Endothelial cell of umbilical vein (primary cell): ENCODE data around the gene NUDT21. TPM values are rescaled to one million over a fixed set of nuclear protein-coding genes. Genes with fewer than 3 reads are reported as not detected.

ENCODE experiments used
- BruUV-seq: library from RNA; stranded (reverse); fragments of 400-500 nt; replicated peaks from 2 replicates; lab custom pipeline; 2021; lab: Mats Ljungman, UMichigan
- CTCF ChIA-PET: fragments of 300-600, 350-600 bp; sonication (Branson Sonifier 250); formaldehyde crosslinking; loops from one replicate; lab custom pipeline; 2021; ENCODE audit warnings: antibody characterized with exemption, inconsistent platforms; lab: Charles Lee
- POLR2A ChIA-PET: fragments of 300-600, 350-600 bp; sonication (Branson Sonifier 250); formaldehyde crosslinking; loops from one replicate; lab custom pipeline; 2021; ENCODE audit warnings: antibody characterized with exemption, inconsistent platforms; lab: Charles Lee
- DNase-seq: peaks from one replicate; pipeline ENCODE4 v3.0.0-alpha.2; 2011; ENCODE audit warnings: low read depth, low spot score
- FAIRE-seq: peaks from 2 replicates; lab custom pipeline; 2011; peaks lifted over from hg19 to GRCh38; lab: Jason Lieb, UNC
- H2AFZ ChIP-seq: 2 replicates; pipeline ENCODE4 v1.6.0; 2012; ENCODE audit warnings: low read depth, low read length, control low read depth, inconsistent platforms
- H3K27ac ChIP-seq: 2 replicates; pipeline ENCODE4 v1.5.1; 2011; ENCODE audit warnings: low read depth, mild to moderate bottlenecking, control low read depth, low read length, moderate library complexity; ENCODE audit not compliant: insufficient read depth
- H3K27me3 ChIP-seq, 2 experiments: 2 replicates each; pipeline versions ENCODE4 v1.6.0 to v1.6.1; 2011; ENCODE audit warnings: low read length in 2 of 2, mixed read lengths in 1 of 2; ENCODE audit not compliant: control insufficient read depth in 2 of 2, insufficient read depth in 2 of 2
- H3K36me3 ChIP-seq, 2 experiments: 2 replicates in 1 of 2; 3 replicates in 1 of 2; pipeline ENCODE4 v1.5.1; 2011; ENCODE audit warnings: low read length in 2 of 2, mild to moderate bottlenecking in 1 of 2, moderate library complexity in 1 of 2; ENCODE audit not compliant: control insufficient read depth in 2 of 2, insufficient read depth in 2 of 2; ENCODE audit errors: extremely low read depth in 1 of 2
- H3K4me1 ChIP-seq: 3 replicates; pipeline ENCODE4 v1.5.1; 2011; ENCODE audit warnings: mild to moderate bottlenecking, low read length; ENCODE audit not compliant: control insufficient read depth, insufficient read depth; ENCODE audit errors: extremely low read depth
- H3K4me2 ChIP-seq: 2 replicates; pipeline ENCODE4 v1.6.1; 2011; ENCODE audit warnings: low read length, control low read depth, mixed read lengths; ENCODE audit not compliant: insufficient read depth
- H3K4me3 ChIP-seq, 3 experiments: fragments of 200-600 bp in 1 of 3; sonication (generic), shearing (Covaris generic) in 1 of 3; replicated peaks in 1 of 3; 2 replicates each; pipeline ENCODE4 v1.5.1; 2011 to 2016; ENCODE audit warnings: control low read depth in 3 of 3, low read length in 3 of 3, mild to moderate bottlenecking in 2 of 3, inconsistent platforms in 1 of 3, low read depth in 1 of 3, moderate library complexity in 1 of 3; ENCODE audit not compliant: insufficient read depth in 1 of 3
- H3K79me2 ChIP-seq: 2 replicates; pipeline ENCODE4 v1.6.0; 2012; ENCODE audit warnings: low read length, inconsistent platforms; ENCODE audit not compliant: control insufficient read depth, insufficient read depth
- H3K9ac ChIP-seq: replicated peaks from 2 replicates; pipeline ENCODE3; 2011; ENCODE audit warnings: low read length, control low read depth; ENCODE audit not compliant: insufficient read depth; ENCODE audit errors: extremely low read depth
- H3K9me1 ChIP-seq: replicated peaks from 3 replicates; pipeline ENCODE4 v1.6.0; 2011; ENCODE audit warnings: mild to moderate bottlenecking, low read length; ENCODE audit not compliant: control insufficient read depth, insufficient read depth; ENCODE audit errors: extremely low read depth
- H3K9me3 ChIP-seq: replicated peaks from 2 replicates; pipeline ENCODE4 v1.5.1; 2012; ENCODE audit warnings: low read length, inconsistent platforms; ENCODE audit not compliant: control insufficient read depth, insufficient read depth
- H4K20me1 ChIP-seq: replicated peaks from 2 replicates; pipeline ENCODE3; 2011; ENCODE audit warnings: mild to moderate bottlenecking, low read length; ENCODE audit not compliant: control insufficient read depth, insufficient read depth; ENCODE audit errors: extremely low read depth
- CTCF ChIP-seq, 2 donors: IDR thresholded peaks; 1 replicate in 1 of 2; 2 replicates in 1 of 2; pipeline ENCODE4 v1.5.1; 2011; ENCODE audit warnings: low read length in 2 of 2, mild to moderate bottlenecking in 2 of 2, moderate library complexity in 2 of 2, control low read depth in 1 of 2, inconsistent platforms in 1 of 2, low read depth in 1 of 2; ENCODE audit not compliant: insufficient read depth in 1 of 2; ENCODE audit errors: extremely low read depth in 1 of 2
- EZH2 ChIP-seq: IDR thresholded peaks from 2 replicates; pipeline ENCODE4 v1.6.1; 2012; ENCODE audit warnings: borderline replicate concordance, low read depth, mild to moderate bottlenecking, moderate library complexity, low read length, inconsistent platforms; ENCODE audit not compliant: severe bottlenecking
- FOS ChIP-seq: IDR thresholded peaks from 2 replicates; pipeline ENCODE4 v1.6.1; 2011; ENCODE audit warnings: mild to moderate bottlenecking, low read length, moderate library complexity, borderline replicate concordance; ENCODE audit not compliant: insufficient read depth
- GATA2 ChIP-seq: IDR thresholded peaks from 2 replicates; pipeline ENCODE4 v1.7.0; 2011; ENCODE audit warnings: low read depth, mild to moderate bottlenecking, moderate library complexity, mixed read lengths, low read length; ENCODE audit not compliant: insufficient read length, insufficient read depth
- JUN ChIP-seq: IDR thresholded peaks from 2 replicates; pipeline ENCODE4 v1.6.1; 2011; ENCODE audit warnings: borderline replicate concordance, low read depth; ENCODE audit not compliant: insufficient read length, insufficient read depth
- MAX ChIP-seq: IDR thresholded peaks from 2 replicates; pipeline ENCODE4 v1.6.1; 2011; ENCODE audit not compliant: insufficient read depth, insufficient read length
- MYC ChIP-seq: IDR thresholded peaks from one replicate; pipeline ENCODE4 v1.6.1; 2011; ENCODE audit warnings: mild to moderate bottlenecking, low read depth, low read length
- POLR2A ChIP-seq: IDR thresholded peaks from 2 replicates; pipeline ENCODE4 v1.6.1; 2012; ENCODE audit warnings: low read depth, mild to moderate bottlenecking, control low read depth, low read length
- POLR2AphosphoS5 ChIP-seq: IDR thresholded peaks from 2 replicates; pipeline ENCODE4 v1.6.1; 2012; ENCODE audit warnings: low read depth, mild to moderate bottlenecking, control low read depth, low read length, moderate library complexity; ENCODE audit not compliant: insufficient read depth
- dilution Hi-C: fragments of 300-500 bp; cut with MboI; formaldehyde crosslinking; loops from one replicate; pipeline ENCODE4 v1.15.0; 2019; ENCODE audit warnings: low sequenced_read_pairs; ENCODE audit not compliant: extremely low pct_ligation_motif_present
- intact Hi-C: fragments of 100-400 bp; cut with micrococcal nuclease; formaldehyde crosslinking; loops from one replicate; pipeline ENCODE4 v1.10.0; 2022
- polyA plus RNA-seq, 4 experiments: library from polyadenylated mRNA; depleted of rRNA in 3 of 4; stranded (reverse) in 3 of 4; unstranded in 1 of 4; fragments of >200 nt; gene quantifications; 2 replicates each; pipeline versions ENCODE4 v1.2.1 to v1.2.3, GENCODE V29; 2011 to 2012; ENCODE audit warnings: missing spikeins in 1 of 4
- total RNA-seq: library from RNA; stranded (reverse); gene quantifications from 2 replicates; pipeline ENCODE4 v1.2.3, GENCODE V29; 2021

NUDT21 gene
- total and polyA plus RNA-seq, 2 donors (not counting 3 experiments of a cell fraction or from before 2014, with no cell fraction given): 56.4 to 158 TPM

- CTCF ChIA-PET: interaction anchor here (0.9 to 1.2 kb wide), 5 partner anchors 10 to 150 kb away, joined by 3 to 4 read pairs (median 3); no protein-coding TSS in a partner anchor
- peak overlapping the region; percentile 40 for H3K27ac ChIP-seq
- FAIRE-seq (no peak), DNase-seq (peak; percentile 42)
- no peaks in the 10 kb centered on the region for H4K20me1 ChIP-seq
- H3K4me1 ChIP-seq: peaks cover 30% of the 10 kb centered on the region
- POLR2A ChIA-PET: interaction anchor here (0.5 kb wide), 1 partner anchor 13 kb away, joined by 11 read pairs; no protein-coding TSS in a partner anchor
- no peaks in the 10 kb centered on the region for H3K9me1 ChIP-seq
- intact Hi-C loops: loop anchor here (2.0 kb wide), 1 partner anchor 156 kb away; no protein-coding TSS in a partner anchor
- TSS peak; percentile 50 for BruUV-seq
- H3K36me3 ChIP-seq: peaks cover 0 to 17% of the 10 kb centered on the region in 2 experiments
- H3K4me2 ChIP-seq: peak overlapping the region; percentile 90
- H2AFZ ChIP-seq: peak overlapping the region; percentile 85
- dilution Hi-C loops: no loop called here
- H3K79me2 ChIP-seq: peaks cover 67% of the 10 kb centered on the region
- H3K9me3 ChIP-seq: no peaks in the 10 kb centered on the region
- peak overlapping the region; percentile 78 for H3K9ac ChIP-seq
- peak overlapping the region; percentile 61 to 99 (median 84) for H3K4me3 ChIP-seq
- TF ChIP-seq CTCF (IDR thresholded peaks at IDR 0.05; ENCODE audit: extremely low read depth in 1 of 2, insufficient read depth in 1 of 2, low read depth in 1 of 2, low read length in 2 of 2) (no peak), GATA2 (no peak), EZH2 (no peak), MAX (no peak), MYC (no peak), POLR2A (no peak), FOS (no peak), JUN (no peak), POLR2AphosphoS5 (no peak)
- no peaks in the 10 kb centered on the region for H3K27me3 ChIP-seq
Measured at GRCh38 chr16:56450275-56450985, 702 bp downstream of the NUDT21 start.
